ENCODE data around the gene REEP3.

The REEP3 gene

GRCh38 chr10:63480237-63480636 lies 41.0 kb upstream of the REEP3 start:
- Histone ChIP-seq H3K79me2 (ENCODE audit: insufficient read depth, low read depth) (peaks cover 18% of the 10 kb centered on the region; the same call in 1 of the 2 replicates), H3K27me3 (ENCODE audit: insufficient read depth, low read depth) (no peaks in the 10 kb centered on the region), H3K36me3 (ENCODE audit: insufficient read depth) (no peaks in the 10 kb centered on the region), H3K27ac (no peak overlapping the region), H3K9ac (no peak overlapping the region), H3K4me1 (ENCODE audit: low read depth, poor library complexity, severe bottlenecking) (no peaks in the 10 kb centered on the region), H3K4me3 (IDR thresholded peaks at IDR 0.05; ENCODE audit: insufficient read depth, low read depth, low read length) (no peak overlapping the region), H4K20me1 (ENCODE audit: insufficient read depth) (no peaks in the 10 kb centered on the region), H2AFZ (ENCODE audit: low read depth) (no peak overlapping the region), H3K4me2 (no peak overlapping the region)
- TF ChIP-seq CTCF (conservative IDR thresholded peaks at IDR 0.05; ENCODE audit: low read depth, low read length) = no peak

DNA sequence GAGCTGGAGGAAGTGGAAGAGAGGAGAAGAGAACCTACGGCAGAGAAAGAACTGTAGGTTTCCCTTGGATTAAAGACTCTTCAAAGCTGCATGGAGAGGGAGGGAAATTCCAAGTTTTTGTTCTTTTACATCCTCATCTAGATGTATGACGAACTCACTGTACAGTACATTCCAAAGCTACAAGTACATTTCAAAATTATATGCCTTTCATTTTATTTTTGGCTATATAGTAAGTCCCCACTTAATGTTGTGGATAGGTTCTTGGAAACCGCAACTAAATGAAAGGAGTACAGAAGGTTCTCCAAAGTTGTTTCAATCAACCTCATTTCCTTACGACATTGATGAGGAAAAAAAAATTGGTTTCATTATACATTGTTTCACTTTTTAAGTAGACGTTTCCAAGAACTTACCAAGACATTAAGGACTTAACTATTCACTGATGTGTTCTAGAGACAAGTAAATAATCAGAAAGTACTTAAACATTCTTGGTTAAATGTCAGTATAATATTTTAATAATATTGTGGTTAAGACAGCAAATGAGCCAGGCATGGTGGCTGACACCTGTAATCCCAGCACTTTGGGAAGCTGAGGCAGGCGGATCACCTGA lies 39.3 kb upstream of the REEP3 start:
- Histone ChIP-seq H4K20me1 (ENCODE audit: insufficient read depth) (no peaks in the 10 kb centered on the region), H3K27ac (no peak overlapping the region), H2AFZ (ENCODE audit: low read depth) (no peak overlapping the region), H3K79me2 (ENCODE audit: insufficient read depth, low read depth) (peaks cover 12% of the 10 kb centered on the region; the same call in 1 of the 2 replicates), H3K4me2 (no peak overlapping the region), H3K4me3 (IDR thresholded peaks at IDR 0.05; ENCODE audit: insufficient read depth, low read depth, low read length) (no peak overlapping the region), H3K36me3 (ENCODE audit: insufficient read depth) (no peaks in the 10 kb centered on the region), H3K4me1 (ENCODE audit: low read depth, poor library complexity, severe bottlenecking) (no peaks in the 10 kb centered on the region), H3K9ac (no peak overlapping the region), H3K27me3 (ENCODE audit: insufficient read depth, low read depth) (no peaks in the 10 kb centered on the region)
- no peak for TF ChIP-seq CTCF (conservative IDR thresholded peaks at IDR 0.05; ENCODE audit: low read depth, low read length)

DNA sequence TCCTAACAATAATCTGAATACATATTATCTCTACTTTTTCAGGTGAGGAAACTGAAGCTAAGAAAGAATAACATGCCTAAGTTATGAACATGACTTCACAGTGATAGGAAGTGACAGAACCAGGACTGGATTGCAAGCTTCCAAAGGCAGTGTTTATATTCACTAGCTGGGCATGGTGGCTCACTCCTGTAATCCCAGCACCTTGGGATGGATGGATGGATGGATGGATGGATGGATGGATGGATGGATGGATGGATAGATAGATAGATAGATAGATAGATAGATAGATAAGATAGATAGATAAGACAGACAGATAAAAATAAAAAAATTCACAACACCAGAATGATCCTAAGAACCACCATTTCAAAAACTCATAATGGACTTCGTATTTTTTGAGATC lies 37.2 kb upstream of the REEP3 start:
- no peak overlapping the region for H3K4me2 ChIP-seq
- H3K27ac ChIP-seq = no peak overlapping the region
- H3K79me2 ChIP-seq (ENCODE audit: insufficient read depth, low read depth) = peaks cover 4% of the 10 kb centered on the region; the same call in 1 of the 2 replicates
- no peaks in the 10 kb centered on the region for H4K20me1 ChIP-seq (ENCODE audit: insufficient read depth)
- no peaks in the 10 kb centered on the region for H3K36me3 ChIP-seq (ENCODE audit: insufficient read depth)
- H3K4me3 ChIP-seq (IDR thresholded peaks at IDR 0.05; ENCODE audit: insufficient read depth, low read depth, low read length) = no peak overlapping the region
- H3K4me1 ChIP-seq (ENCODE audit: low read depth, poor library complexity, severe bottlenecking) = no peaks in the 10 kb centered on the region
- no peaks in the 10 kb centered on the region for H3K27me3 ChIP-seq (ENCODE audit: insufficient read depth, low read depth)
- H2AFZ ChIP-seq (ENCODE audit: low read depth) = no peak overlapping the region
- H3K9ac ChIP-seq = no peak overlapping the region
- TF ChIP-seq CTCF (conservative IDR thresholded peaks at IDR 0.05; ENCODE audit: low read depth, low read length) = no peak

GRCh38 chr10:63487990-63488389 lies 33.2 kb upstream of the REEP3 start:
- Histone ChIP-seq H4K20me1 (ENCODE audit: insufficient read depth) (no peaks in the 10 kb centered on the region), H2AFZ (ENCODE audit: low read depth) (no peak overlapping the region), H3K4me1 (ENCODE audit: low read depth, poor library complexity, severe bottlenecking) (no peaks in the 10 kb centered on the region), H3K4me3 (IDR thresholded peaks at IDR 0.05; ENCODE audit: insufficient read depth, low read depth, low read length) (no peak overlapping the region), H3K27me3 (ENCODE audit: insufficient read depth, low read depth) (no peaks in the 10 kb centered on the region), H3K27ac (no peak overlapping the region), H3K79me2 (ENCODE audit: insufficient read depth, low read depth) (peaks cover 14% of the 10 kb centered on the region), H3K4me2 (no peak overlapping the region), H3K9ac (no peak overlapping the region), H3K36me3 (ENCODE audit: insufficient read depth) (no peaks in the 10 kb centered on the region)
- no peak for TF ChIP-seq CTCF (conservative IDR thresholded peaks at IDR 0.05; ENCODE audit: low read depth, low read length)

Measured in KMS-11 (cell line).